GM12892 (cell line): ENCODE measurements around the gene BSCL2.

ENCODE experiments used
- POLR2A ChIP-seq: IDR thresholded peaks from 2 replicates; pipeline ENCODE4 v1.6.1; 2011; ENCODE audit warnings: low read depth, low read length, control low read depth
- POLR2AphosphoS5 ChIP-seq: IDR thresholded peaks from 2 replicates; pipeline ENCODE4 v1.6.1; 2011; ENCODE audit warnings: low read depth, low read length, control low read depth
- TAF1 ChIP-seq: IDR thresholded peaks from 2 replicates; pipeline ENCODE4 v1.6.1; 2011; ENCODE audit warnings: low read depth, mild to moderate bottlenecking, control low read depth, low read length, borderline replicate concordance

DNA sequence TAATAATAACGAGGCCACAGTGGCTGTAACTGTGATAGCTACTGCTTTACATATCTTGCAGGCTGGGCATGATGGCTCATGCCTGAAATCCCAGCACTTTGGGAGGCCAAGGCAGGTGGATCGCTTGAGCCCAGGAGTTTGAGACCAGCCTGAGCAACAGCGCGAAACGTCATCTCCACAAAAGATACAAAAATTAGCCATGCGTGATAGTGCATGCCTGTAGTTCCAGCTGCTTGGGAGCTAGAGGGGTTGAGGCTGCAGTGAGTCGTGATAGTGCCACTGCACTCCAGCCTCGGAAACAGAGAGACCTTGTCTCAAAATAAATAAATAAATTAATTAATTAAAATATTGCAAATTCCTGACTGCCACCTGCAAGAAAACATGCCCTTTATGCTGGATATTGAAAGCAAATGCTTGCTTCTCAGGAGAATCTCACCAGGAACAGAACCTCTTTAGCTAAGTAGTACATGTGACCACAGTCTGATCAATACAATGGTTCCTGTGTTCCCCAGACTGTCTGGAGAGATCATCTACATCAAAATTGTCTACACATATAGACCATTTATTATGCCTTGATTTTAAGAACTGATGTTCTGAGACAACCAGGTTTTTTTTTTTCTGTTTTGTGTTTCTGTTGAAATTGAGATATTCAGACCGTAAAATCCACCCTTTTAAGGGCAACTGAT is 40.4 kb upstream of the BSCL2 start:
- TF ChIP-seq POLR2A, result no peak
- no peak for TF ChIP-seq TAF1
- no peak for TF ChIP-seq POLR2AphosphoS5
